Epithelial cell of esophagus (primary cell): ENCODE measurements around the gene SGCA.

ENCODE experiments used
- DNase-seq: peaks from one replicate; pipeline ENCODE4 v3.0.0; 2010; ENCODE audit warnings: low read depth
- H3K4me3 ChIP-seq: 2 replicates; pipeline ENCODE4 v1.5.1; 2011; ENCODE audit warnings: mild to moderate bottlenecking, low read length, control low read depth
- TF ChIP-seq, protein P1 (sequence below): IDR thresholded peaks from 2 replicates; pipeline ENCODE4 v1.5.1; 2011; ENCODE audit warnings: low read depth, mild to moderate bottlenecking, low read length, control low read depth, inconsistent platforms; ENCODE audit not compliant: insufficient read depth; ENCODE audit errors: missing control alignments

SGCA gene

DNA sequence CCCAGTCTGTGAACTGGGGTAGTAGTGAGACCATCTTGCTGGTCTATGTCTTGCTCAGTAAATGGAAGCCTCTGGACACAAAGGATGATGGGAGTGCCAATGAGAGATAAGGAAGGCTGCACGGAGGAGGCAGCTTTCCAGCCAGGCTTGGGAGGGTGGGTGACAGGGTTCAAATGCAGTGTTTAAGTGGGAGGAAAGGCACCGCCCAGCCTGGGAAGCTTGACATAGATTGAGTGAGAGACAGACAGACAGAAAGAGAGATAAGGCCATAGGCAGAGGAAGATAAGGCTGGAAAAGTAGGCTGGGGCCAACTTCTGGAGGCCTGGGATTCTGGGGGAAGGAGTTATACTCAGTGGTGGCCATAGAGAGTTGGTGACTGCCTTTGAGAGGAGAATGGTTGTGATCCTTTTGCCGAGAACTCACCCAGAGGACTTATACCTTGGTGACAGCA is 42.8 kb downstream of the SGCA start:
- H3K4me3 ChIP-seq, result no peak overlapping the region
- TF ChIP-seq, protein P1, sequence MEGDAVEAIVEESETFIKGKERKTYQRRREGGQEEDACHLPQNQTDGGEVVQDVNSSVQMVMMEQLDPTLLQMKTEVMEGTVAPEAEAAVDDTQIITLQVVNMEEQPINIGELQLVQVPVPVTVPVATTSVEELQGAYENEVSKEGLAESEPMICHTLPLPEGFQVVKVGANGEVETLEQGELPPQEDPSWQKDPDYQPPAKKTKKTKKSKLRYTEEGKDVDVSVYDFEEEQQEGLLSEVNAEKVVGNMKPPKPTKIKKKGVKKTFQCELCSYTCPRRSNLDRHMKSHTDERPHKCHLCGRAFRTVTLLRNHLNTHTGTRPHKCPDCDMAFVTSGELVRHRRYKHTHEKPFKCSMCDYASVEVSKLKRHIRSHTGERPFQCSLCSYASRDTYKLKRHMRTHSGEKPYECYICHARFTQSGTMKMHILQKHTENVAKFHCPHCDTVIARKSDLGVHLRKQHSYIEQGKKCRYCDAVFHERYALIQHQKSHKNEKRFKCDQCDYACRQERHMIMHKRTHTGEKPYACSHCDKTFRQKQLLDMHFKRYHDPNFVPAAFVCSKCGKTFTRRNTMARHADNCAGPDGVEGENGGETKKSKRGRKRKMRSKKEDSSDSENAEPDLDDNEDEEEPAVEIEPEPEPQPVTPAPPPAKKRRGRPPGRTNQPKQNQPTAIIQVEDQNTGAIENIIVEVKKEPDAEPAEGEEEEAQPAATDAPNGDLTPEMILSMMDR, result no peak
- no peak for DNase-seq

DNA sequence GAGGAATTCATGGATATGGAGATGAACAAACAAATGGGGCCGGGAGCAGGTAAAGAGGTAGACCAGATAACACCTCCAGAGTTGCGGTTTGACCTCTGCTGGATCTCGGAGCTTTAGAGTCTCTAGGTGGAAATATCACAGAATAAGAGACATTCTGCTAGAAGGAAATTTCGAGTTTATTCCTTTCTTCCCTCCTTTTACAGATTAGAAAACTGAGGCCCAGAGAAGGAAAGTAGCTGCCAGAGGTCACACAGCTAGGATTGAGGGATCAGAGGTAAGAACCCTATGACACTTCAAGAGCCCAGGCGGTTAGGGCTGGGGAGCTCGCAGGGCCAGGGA is 43.3 kb downstream of the SGCA start:
- TF ChIP-seq, protein P1, result no peak
- H3K4me3 ChIP-seq, result no peak overlapping the region
- no peak for DNase-seq

DNA sequence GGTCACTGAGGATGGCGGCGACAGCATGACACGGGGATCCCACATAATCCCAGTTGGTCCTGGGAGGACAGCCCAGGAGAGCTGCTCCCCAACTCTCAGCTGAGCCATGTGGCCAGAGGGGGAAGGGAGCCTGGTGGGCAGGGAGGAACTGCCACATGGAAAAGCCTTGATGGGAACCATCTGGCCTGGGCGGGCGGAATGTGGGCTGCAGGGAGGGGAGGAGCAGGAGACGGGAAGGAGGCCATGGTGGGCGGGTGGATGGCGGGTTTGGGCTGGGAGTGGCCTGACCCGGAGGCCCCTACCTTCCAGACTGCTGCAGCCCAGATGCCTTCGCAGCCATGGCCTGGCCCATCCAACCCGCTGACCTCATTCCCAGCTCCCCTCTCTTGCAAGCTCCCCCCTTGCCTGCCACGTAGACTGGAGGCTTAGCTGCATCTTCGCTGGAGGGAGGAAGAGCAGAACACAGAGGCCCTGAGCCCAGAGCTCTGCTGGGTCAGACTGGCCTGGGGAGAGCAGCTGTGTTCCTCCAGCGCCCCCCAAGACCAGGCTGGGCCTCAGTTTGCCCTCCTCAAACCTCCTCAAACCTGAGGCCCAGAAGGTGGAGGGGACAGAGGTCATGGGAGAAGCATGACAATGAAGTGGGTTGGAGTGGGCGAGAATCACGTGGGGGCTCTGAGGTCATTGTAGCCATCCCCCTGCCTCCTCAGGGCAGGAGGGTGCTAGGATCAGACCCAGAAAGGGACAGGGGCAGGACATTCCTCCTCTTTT is 43.9 kb downstream of the SGCA start:
- no peak overlapping the region for H3K4me3 ChIP-seq
- TF ChIP-seq, protein P1, result no peak
- no peak for DNase-seq

DNA sequence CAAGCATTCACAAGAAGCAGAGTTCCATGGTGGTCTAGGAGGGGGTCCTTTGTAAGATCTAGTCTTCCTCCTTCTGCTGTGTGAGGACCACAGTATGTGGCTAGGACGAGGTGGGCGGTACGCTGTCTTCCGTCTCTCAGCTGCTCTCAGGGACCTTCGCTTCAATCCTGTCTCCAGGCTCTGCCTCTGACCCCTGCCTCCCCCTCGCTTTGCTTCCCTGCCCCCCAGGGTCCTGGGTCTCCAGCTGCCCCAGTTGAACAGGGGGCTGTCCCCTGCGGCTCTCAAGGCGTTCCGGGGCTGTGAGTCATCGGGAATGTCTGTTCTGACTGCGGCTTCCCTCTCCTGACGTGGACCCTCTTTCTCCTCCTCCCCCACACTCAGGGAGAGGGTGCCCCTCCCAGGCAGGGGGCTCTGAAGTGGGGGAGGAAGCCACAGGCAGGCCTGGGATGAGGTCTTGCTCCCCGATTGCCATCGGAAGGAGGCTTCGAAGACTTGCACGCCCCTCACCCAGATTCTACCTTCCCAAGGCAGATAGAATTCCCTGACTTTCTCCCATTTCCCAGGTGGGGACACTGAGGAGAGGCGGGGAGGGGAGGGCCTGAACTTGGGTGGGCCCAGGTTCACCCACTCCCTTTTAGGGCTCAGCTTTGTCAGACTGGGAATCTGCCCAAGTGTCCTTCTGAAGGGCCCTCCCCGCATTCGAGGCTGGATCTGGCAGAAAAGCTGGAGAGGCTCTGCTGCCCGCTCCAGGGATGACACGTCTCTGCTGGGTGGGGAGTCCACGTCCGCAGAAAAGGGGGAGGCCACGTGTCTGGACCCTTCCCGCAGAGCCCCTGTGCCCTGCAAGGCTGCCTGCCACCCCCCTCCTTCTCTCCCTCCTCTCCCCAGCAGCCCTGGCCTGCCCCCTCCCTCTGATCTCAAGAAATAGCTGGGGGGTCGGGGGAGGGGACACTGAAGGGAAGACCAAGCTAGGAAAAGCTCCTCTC is 44.7 kb downstream of the SGCA start:
- peak; percentile 53 for DNase-seq
- TF ChIP-seq, protein P1, result no peak
- H3K4me3 ChIP-seq, result no peak overlapping the region

DNA sequence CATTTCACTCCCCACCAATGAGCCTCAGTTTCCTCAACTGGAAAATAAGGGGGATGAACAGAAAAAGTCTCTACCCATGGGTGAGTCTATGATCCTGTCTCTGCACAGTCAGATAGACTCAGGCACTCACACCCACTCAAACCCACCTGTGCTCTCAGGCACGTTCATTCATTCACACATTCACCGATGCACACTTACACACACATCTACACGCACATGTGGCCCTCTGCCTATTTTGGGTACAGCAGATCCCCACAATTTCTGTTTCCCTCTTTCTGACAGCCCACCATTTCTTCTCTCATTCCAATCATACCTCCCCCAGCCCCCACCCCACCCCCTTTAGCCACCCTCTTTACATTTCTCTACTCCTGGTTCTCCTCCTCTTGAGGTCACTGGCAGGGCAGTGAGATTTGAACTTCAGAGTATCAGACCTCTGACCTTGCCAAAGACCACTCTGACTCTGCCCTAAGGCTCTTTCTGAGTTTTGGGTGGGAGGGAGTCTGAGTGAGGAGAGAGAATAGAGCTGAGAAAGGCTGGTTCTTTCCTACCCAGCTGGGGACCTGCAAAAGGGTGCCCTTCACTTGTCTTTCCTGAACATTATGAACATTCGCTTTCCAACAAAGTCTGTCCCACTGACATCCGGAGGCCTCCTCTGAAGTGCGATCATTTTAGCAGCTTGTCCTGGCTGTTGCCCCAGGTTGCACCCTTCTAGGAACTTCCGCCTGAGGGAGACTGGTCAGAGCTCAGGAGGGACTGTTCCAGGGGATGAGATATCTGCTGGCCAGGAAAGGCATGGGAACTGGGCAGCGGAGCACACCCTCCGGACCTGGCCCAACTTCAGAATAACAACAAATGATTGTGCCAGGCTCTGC is 45.7 kb downstream of the SGCA start:
- TF ChIP-seq, protein P1, result no peak
- no peak for DNase-seq
- no peak overlapping the region for H3K4me3 ChIP-seq

DNA sequence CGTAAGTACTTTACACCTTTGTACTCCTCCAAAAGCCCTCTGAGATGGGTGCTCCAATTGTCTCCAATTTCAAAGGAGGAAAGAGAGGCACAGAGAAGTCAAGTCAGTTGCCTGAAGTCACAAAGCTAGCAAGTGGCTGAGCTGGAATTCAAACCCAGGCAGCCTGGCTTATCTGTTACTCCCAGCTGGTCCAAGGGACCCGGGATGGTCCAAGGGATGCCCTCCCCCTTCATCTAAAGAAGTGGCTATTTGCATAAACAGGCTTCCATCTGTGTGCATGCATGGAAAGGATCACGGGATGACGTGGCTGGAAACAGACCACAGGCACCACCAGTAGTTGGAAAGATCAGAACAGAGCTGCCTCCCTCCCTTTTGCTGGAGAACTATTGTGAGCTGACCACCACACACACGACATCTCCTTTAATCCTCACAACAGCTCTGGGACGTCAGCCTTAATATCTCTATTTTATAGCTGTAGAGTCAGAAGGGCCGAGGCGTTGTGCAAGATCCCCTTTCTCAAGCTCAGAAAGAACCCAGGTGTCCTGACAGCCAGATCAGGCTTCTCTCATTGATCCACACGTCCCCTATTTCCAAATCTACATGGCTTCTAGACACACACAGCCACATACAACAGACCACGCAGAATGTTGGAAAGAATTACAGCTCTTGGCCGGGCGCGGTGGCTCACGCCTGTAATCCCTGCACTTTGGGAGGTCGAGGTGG is 46.5 kb downstream of the SGCA start:
- H3K4me3 ChIP-seq, result no peak overlapping the region
- TF ChIP-seq, protein P1, result no peak
- no peak for DNase-seq
